Upper lobe of left lung (tissue), 6 donors: ENCODE measurements around the gene NHLRC1. TPM values are rescaled to one million over a fixed set of nuclear protein-coding genes. Genes with fewer than 3 reads are reported as not detected.

Experiments
- ATAC-seq, 2 donors: fragments of 200-7000 bp; cut with Tn5 transposase; one replicate each; pipeline ENCODE4 v1.9.1; 2022; ENCODE audit warnings: mild to moderate bottlenecking in 2 of 2, moderate library complexity in 2 of 2; ENCODE audit not compliant: low FRiP score in 2 of 2
- DNase-seq, 2 donors: peaks; one replicate each; pipeline ENCODE4 v3.0.0-alpha.2; 2019 to 2020
- H3K27ac ChIP-seq, 4 donors: fragments of 200-600 bp; sonication (generic); one replicate each; pipeline ENCODE4 v1.5.1; 2016 to 2019
- H3K27me3 ChIP-seq, 4 donors: fragments of 200-600 bp; sonication (generic); one replicate each; pipeline ENCODE4 v1.5.1; 2017 to 2019
- H3K36me3 ChIP-seq, 4 donors: fragments of 200-600 bp; sonication (generic); one replicate each; pipeline ENCODE4 v1.5.1; 2016 to 2019
- H3K4me1 ChIP-seq, 4 donors: fragments of 200-600 bp; sonication (generic); one replicate each; pipeline ENCODE4 v1.5.1; 2018 to 2019
- H3K4me3 ChIP-seq, 4 donors: fragments of 200-600 bp; sonication (generic); one replicate each; pipeline ENCODE4 v1.5.1; 2017 to 2019; ENCODE audit warnings: mild to moderate bottlenecking in 2 of 4, moderate library complexity in 1 of 4
- H3K9me3 ChIP-seq, 4 donors: fragments of 200-600 bp; sonication (generic); one replicate each; pipeline ENCODE4 v1.5.1; 2018 to 2019
- EP300 ChIP-seq, 4 donors: sonication (generic); formaldehyde crosslinking; IDR thresholded peaks; one replicate each; pipeline ENCODE4 v1.5.1; 2017; ENCODE audit warnings: antibody characterized with exemption in 4 of 4, control low read depth in 2 of 4
- POLR2A ChIP-seq, 4 donors: fragments of 450-650 bp; IDR thresholded peaks; one replicate each; pipeline ENCODE4 v1.5.1; 2016 to 2017; ENCODE audit warnings: antibody characterized with exemption in 4 of 4, mild to moderate bottlenecking in 2 of 4
- POLR2AphosphoS5 ChIP-seq, 2 donors: sonication (generic); formaldehyde crosslinking; IDR thresholded peaks; one replicate each; pipeline ENCODE4 v1.5.1; 2017; ENCODE audit warnings: antibody characterized with exemption in 2 of 2
- WGBS, 2 donors: methylation state at CpG; one replicate each; pipeline ENCODE4 v1.1.5; 2017 to 2018; 5-methylcytosine and 5-hydroxymethylcytosine counted together
- total RNA-seq, 6 donors: library from RNA; depleted of rRNA in 4 of 6; stranded (reverse); fragments of >200 nt in 4 of 6; gene quantifications; one replicate each; pipeline versions ENCODE4 v1.1.0 to v1.2.1, GENCODE V29; 2016 to 2021
- TF ChIP-seq, protein P1 (sequence below), 6 experiments: fragments of 450-650 bp in 4 of 6; fragments of 200-600 bp in 2 of 6; sonication (generic) in 2 of 6; IDR thresholded peaks; one replicate each; pipeline ENCODE4 v1.5.1; 2016 to 2019; ENCODE audit warnings: antibody characterized with exemption in 6 of 6
- donor health status: DM: no; HTN: no; CAD: no; lungs with moderate emphysema.
- donor health status: DM: no; HTN: yes; CAD: no; lungs with severe emphysema.

NHLRC1 gene
- total RNA-seq, 6 donors from 2014 or later: 1.9 to 4.1 (median 3.0) TPM; not detected in 2

DNA sequence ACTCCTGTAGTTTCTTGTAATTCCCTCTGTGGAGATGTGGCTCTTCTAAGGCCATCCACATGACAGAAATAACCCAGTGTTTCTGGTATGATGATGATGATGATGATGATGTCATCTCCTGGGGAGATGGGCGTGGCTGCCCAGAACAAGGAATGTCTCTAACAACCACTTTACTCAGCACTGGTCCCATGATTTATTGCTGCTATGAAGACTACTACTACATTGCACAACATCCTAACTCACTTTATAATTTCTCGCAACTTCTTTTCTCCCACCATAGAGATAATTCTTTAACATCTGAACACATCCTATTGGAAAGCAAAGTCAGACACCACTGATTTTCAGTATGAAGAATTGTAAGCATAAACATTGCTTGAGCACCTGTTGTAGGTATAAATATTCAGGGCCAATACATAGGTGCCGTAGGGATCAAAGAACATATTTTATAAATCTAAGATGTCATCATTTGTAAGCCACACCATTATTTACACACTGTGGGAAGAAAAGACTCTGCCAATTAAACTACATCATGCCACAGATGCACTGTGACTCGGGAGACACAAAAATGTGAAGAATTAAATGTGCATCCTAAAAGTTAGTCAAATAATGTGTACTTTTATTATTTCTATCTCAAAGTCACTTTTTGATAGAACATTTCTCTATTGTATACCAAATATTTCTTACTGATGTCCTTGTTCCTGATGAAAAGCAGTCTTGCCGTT lies 26.0 kb upstream of the NHLRC1 start:
- Histone ChIP-seq H3K4me1 (peaks cover 6 to 9% (median 7%) of the 10 kb centered on the region in 4 donors), H3K36me3 (peaks cover 0 to 24% (median 3%) of the 10 kb centered on the region in 4 donors), H3K27me3 (no peaks in the 10 kb centered on the region), H3K9me3 (no peaks in the 10 kb centered on the region), H3K27ac (no peak overlapping the region), H3K4me3 (no peak overlapping the region)
- DNase-seq (peak in 1 of 2 donors; percentile 33), ATAC-seq (peak in 1 of 2 donors; percentile 82)
- TF ChIP-seq, protein P1, sequence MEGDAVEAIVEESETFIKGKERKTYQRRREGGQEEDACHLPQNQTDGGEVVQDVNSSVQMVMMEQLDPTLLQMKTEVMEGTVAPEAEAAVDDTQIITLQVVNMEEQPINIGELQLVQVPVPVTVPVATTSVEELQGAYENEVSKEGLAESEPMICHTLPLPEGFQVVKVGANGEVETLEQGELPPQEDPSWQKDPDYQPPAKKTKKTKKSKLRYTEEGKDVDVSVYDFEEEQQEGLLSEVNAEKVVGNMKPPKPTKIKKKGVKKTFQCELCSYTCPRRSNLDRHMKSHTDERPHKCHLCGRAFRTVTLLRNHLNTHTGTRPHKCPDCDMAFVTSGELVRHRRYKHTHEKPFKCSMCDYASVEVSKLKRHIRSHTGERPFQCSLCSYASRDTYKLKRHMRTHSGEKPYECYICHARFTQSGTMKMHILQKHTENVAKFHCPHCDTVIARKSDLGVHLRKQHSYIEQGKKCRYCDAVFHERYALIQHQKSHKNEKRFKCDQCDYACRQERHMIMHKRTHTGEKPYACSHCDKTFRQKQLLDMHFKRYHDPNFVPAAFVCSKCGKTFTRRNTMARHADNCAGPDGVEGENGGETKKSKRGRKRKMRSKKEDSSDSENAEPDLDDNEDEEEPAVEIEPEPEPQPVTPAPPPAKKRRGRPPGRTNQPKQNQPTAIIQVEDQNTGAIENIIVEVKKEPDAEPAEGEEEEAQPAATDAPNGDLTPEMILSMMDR (IDR thresholded peaks at IDR 0.05): no peak
- TF ChIP-seq EP300 (IDR thresholded peaks at IDR 0.05): no peak
- no peak for TF ChIP-seq POLR2AphosphoS5 (IDR thresholded peaks at IDR 0.05)
- no peak for TF ChIP-seq POLR2A (IDR thresholded peaks at IDR 0.05)
- 93 to 94% methylated on average over 5 of the region's 5 CpGs for WGBS, 2 donors

DNA sequence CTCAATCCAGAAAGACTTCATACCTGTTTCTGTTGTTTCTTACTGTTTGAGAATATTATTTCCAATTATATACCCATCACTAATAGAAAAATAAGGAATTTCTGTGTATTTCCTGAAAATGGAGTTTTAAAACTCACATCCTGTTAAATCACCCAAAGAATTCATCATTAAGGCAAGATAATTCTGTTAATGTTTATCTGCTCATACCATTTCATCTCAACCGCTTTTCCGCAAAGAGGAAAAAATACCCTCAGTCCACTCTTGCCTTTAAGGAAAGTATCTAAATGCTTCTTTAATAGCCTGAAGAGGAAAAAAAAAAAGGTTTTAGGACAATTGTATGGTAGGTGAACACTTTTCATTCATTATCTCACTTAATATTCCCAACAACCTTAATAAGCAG lies 25.1 kb upstream of the NHLRC1 start:
- TF ChIP-seq, protein P1 (IDR thresholded peaks at IDR 0.05): no peak
- TF ChIP-seq POLR2AphosphoS5 (IDR thresholded peaks at IDR 0.05) (no peak), POLR2A (IDR thresholded peaks at IDR 0.05) (no peak), EP300 (IDR thresholded peaks at IDR 0.05) (no peak)
- Histone ChIP-seq H3K36me3 (peaks cover 0 to 28% (median 3%) of the 10 kb centered on the region in 4 donors), H3K27me3 (no peaks in the 10 kb centered on the region), H3K4me3 (no peak overlapping the region), H3K4me1 (peaks cover 0 to under 1% (median 0%) of the 10 kb centered on the region in 4 donors), H3K27ac (no peak overlapping the region), H3K9me3 (no peaks in the 10 kb centered on the region)
- no peak for DNase-seq
- ATAC-seq: no peak
- WGBS, 2 donors: 96 to 97% methylated on average over 2 of the region's 2 CpGs

DNA sequence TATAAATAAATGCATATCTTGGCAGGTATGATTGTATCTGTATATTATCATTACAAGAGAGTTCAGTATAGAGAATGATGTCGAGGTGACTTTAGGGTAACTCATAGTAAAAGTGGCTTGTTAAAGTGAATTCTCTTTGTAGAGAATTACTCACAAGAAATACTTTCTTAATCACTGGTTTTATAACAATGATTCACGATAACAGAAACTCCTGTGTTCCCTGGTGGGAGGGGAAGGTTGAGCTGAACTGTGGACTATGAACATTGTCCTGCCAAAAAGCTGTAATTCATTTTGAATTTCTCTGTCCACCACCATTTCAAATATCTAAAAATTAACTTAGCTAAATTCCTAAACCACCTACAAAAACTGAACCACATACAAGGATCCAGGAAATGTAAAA lies 24.7 kb upstream of the NHLRC1 start:
- ATAC-seq (peak in 1 of 2 donors; percentile 55), DNase-seq (no peak)
- Histone ChIP-seq H3K27ac (no peak overlapping the region), H3K9me3 (no peaks in the 10 kb centered on the region), H3K36me3 (peaks cover 0 to 30% (median 6%) of the 10 kb centered on the region in 4 donors), H3K4me1 (no peaks in the 10 kb centered on the region), H3K27me3 (no peaks in the 10 kb centered on the region), H3K4me3 (no peak overlapping the region)
- WGBS, 2 donors: 90% methylated on average over 2 of the region's 2 CpGs
- TF ChIP-seq POLR2AphosphoS5 (IDR thresholded peaks at IDR 0.05) (no peak), POLR2A (IDR thresholded peaks at IDR 0.05) (no peak), EP300 (IDR thresholded peaks at IDR 0.05) (no peak)
- TF ChIP-seq, protein P1 (IDR thresholded peaks at IDR 0.05): no peak

DNA sequence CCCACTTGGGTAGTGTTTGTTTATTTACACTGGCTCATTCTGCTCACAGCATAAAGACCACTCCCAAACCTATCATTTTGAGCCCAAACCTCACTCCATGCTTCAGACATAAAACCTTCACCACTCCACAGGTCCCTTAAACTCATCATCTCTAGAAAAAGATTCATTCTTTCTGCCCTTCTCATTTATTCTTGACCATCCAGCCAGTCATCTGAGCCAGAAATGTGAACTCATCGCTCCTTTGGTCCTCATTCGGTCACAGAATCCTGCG lies 20.0 kb upstream of the NHLRC1 start:
- Histone ChIP-seq H3K27me3 (no peaks in the 10 kb centered on the region), H3K4me1 (no peaks in the 10 kb centered on the region), H3K9me3 (no peaks in the 10 kb centered on the region), H3K4me3 (no peak overlapping the region), H3K36me3 (peaks cover 0 to 57% (median 21%) of the 10 kb centered on the region in 4 donors), H3K27ac (no peak overlapping the region)
- DNase-seq: no peak
- TF ChIP-seq POLR2AphosphoS5 (IDR thresholded peaks at IDR 0.05) (no peak), EP300 (IDR thresholded peaks at IDR 0.05) (no peak), POLR2A (IDR thresholded peaks at IDR 0.05) (no peak)
- TF ChIP-seq, protein P1 (IDR thresholded peaks at IDR 0.05): no peak
- 93 to 97% methylated on average over 3 of the region's 3 CpGs for WGBS, 2 donors
- ATAC-seq: no peak
